A172 (cell line): ENCODE data around the gene OR6K3. TPM values are rescaled to one million over a fixed set of nuclear protein-coding genes. Genes with fewer than 3 reads are reported as not detected.
"Not testable (repeated sequence)": the region's sequence is repeated elsewhere in the genome, so short reads cannot be mapped to it uniquely, and the experiment has no call there.

ENCODE experiments used
- DNase-seq: peaks from one replicate; pipeline ENCODE4 v3.0.0-alpha.2; 2015; ENCODE audit warnings: low spot score
- total RNA-seq: library from RNA; depleted of rRNA; stranded (reverse); fragments of >200 nt; shearing (Covaris generic); gene quantifications from 2 replicates; pipeline ENCODE4 v1.2.3, GENCODE V29; 2014; rRNA removed

Gene OR6K3
- total RNA-seq = not detected in 2 replicates

- no peak for DNase-seq
Observed at GRCh38 chr1:158720620-158721019, at the start of gene OR6K3. TSS of gene OR6K3 (minus strand) at chr1:158720720. CDS start at chr1:158718115, 2,605 bp downstream.

DNA sequence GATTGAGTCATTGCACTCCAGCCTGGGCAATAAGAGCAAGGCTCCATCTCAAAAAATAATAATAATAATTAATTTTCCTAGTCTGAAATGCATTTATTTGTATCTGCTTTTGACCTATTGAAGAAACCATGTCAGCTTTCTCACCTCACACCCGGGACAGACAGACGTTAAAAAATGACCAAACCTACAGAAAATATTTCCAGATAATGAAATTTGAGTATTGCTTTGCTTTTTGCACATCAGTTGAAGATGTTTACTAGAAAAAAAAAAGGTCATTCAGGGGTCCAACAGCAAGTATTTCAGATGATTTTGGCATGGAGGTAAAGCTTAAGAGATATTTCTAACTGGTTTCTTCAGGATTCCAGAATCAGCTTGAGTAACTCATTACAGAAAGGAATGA, 33.9 kb upstream of the OR6K3 start, which contains the start of gene OR6K6:
Gene OR6K6 (plus strand): TSS at position 301 of the 400 bp plus-strand sequence. CDS start 168 bp downstream, outside the sequence.
- DNase-seq = no peak

- DNase-seq = no peak
Observed at GRCh38 chr1:158752155-158752712, 31.7 kb upstream of the OR6K3 start.

DNA sequence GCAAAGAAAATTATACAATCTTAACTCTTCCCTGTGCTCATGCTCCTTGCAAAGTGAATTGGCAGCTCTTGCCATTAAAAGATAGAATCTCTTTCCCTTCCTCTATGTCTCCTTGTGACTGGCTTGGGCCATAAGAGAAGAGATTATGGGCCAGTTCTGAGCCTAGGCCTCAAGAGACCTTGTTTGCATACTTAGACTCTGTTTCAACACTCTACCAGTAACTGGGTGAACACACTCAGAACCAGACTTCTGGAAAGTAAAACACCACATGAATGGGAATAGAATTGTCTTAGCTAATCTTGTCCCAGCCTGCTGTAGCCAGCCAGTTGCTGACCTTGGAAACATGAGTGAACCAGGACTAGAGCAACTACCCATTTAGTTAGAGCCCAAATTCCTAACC, 15.3 kb upstream of the OR6K3 start:
- no peak for DNase-seq

GRCh38 chr1:158732524-158732923, 12.0 kb upstream of the OR6K3 start:
- DNase-seq = no peak

GRCh38 chr1:158731707-158732106, 11.2 kb upstream of the OR6K3 start:
- no peak for DNase-seq

GRCh38 chr1:158730453-158730852, 9.9 kb upstream of the OR6K3 start:
- DNase-seq = no peak

DNA sequence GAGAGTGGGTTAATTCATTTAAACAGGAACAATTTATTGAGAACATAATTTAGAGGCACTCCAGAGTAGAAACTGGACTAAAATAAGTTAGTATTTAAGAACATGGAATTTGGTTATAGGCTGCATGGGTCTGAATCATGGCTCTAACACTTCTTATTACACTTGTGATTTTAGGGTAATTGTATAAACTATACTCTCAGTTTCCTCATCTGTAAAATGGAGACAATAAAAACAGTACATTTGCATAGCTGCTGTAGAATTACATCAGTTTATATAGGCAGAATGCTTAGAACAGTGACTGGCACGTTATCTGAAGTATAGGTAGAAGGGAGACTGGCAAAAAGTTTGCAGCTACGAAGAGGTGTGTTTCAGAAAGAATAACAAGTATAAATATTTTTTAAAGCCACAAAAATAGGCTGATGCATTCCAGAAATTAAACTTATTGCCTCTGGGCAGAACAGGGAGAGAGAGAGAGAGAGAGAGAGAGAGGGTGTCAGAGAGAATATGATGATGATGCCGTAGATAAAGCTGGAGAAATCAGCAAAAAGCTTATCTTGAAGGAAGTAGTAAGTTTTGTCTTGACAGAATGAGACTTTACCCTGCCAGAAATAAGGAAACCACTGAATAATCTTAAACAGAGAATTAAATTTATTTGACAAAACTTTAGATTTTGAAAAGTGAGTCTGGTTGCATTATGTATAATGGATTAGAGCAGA, 8.1 kb upstream of the OR6K3 start:
- DNase-seq = no peak

GRCh38 chr1:158724442-158724841, 3.9 kb upstream of the OR6K3 start:
- DNase-seq = no peak

- DNase-seq = no peak
Observed at GRCh38 chr1:158719664-158720063, 856 bp downstream of the OR6K3 start.

DNA sequence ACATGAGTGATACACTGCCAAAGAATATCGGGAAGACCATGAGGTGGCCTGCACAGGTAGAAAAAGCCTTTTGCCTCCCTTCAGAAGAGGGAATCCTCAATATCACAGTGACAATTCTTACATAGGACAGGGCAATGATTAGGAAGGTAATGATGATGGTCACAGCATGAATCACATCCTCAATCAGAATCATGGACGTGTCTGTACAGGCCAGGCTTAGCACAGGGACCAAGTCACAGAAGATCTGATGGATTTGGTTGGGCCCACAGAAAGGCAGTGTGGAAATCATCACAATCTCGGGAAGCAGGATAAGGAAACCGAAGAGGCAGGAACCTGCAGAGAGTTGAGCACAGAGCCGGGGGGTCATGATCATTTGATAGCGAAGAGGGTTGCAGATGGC, 3.2 kb downstream of the OR6K3 start:
- DNase-seq = no peak

- no peak for DNase-seq
Observed at GRCh38 chr1:158716335-158716734, 4.2 kb downstream of the OR6K3 start.

DNA sequence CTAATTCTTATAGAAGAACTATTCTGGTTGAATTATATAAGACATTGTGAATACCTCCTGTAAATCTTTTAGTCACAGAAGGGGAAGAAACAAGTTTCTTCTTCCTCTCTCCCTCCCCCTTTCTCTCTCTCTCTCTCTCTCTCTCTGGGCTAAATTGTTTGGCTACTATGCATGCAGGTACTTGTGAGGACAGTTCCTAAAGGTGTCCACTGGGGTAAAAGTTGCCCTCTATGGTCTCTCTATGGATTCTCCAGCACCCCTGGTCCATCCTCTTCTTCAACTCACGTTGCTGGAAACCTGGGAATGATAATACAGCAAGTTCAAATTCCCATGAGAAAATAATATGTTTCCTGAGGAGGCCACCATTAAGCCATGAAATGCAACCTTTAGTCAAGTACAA, 5.8 kb downstream of the OR6K3 start:
- DNase-seq = no peak

DNA sequence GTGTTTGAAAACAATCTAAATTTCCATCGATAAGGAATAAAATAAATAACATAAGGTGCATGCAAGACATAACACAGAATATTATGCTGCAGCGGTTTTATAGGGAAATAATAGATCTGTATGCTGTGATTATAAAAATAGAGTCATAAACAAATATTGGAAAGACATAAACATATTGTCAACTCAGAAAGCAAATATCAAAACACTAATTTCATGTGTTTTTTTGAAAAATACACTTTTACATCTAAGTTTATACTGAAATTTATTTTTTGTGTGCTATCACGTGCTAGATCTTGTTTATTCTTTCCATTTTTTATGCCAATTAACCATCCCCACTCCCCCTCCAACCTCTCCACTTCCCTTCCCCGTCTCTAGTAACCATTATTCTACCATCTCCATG, 9.4 kb downstream of the OR6K3 start:
- DNase-seq = no peak

DNA sequence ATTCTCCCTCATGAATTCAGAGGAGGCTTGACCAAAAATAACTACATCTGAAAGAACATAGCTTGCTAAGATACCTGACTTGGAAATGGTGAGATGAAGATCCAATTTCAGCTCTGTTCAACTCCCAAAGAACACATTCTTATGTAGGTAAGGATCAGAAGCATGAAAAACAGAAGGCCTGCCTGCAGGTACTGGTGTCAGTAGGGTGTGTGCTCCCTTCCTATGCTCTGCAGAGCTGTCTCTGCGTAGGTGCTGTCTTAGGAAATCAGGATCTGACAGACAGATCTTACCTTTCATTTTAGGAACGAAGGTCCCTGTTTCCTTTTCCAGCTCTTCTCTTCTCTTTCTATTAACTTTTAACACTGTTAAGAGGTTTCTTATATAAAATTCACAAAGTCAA, 14.4 kb downstream of the OR6K3 start:
- no peak for DNase-seq

DNA sequence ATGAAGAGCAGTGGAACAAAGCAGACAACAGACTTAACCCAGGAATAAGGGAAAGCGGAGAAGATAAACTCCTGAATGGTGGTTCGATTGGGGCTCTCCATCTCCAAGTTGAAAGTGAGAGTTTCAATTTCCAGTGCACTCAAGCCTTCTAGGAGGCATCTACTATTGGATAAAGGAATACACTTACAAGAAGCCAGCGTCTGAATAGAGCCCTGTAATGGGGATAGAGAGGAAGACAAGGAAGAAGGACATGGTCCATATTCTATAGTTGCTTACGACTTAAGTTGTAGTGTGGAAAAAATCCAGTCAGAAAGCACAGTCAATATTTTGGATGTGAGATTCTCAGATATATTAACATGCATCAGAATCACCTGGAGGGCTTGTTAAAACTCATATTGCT, 20.0 kb downstream of the OR6K3 start, which contains the start of gene OR6K2:
Gene OR6K2 (minus strand): TSS at position 101 of the 400 bp plus-strand sequence. CDS start 0 bp downstream, at position 101.
- DNase-seq = no peak

- no peak for DNase-seq
Observed at GRCh38 chr1:158694596-158694995, 25.9 kb downstream of the OR6K3 start.

- no peak for DNase-seq
Observed at GRCh38 chr1:158692356-158692755, 28.2 kb downstream of the OR6K3 start.

GRCh38 chr1:158691907-158692306, 28.6 kb downstream of the OR6K3 start:
- DNase-seq = no peak

GRCh38 chr1:158691149-158691548, 29.4 kb downstream of the OR6K3 start:
- not testable (repeated sequence) for DNase-seq

DNA sequence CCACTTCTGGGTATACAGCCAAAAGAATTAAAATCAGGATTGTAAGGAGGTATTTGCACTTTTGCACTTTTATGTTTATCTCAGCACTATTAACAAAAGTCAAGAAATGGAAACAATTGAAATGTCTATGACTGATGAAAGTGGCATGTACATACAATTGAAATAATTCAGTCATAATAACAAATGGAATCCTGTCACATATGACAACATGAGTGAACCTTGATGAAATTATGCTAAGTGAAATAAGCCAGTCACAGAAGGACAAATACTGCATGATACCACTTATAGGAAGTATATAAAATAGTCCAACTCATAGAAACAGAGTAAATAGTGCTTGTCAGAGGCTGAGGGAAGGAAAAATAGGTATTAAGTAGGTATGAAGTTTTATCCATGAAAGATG, 30.6 kb downstream of the OR6K3 start:
- no peak for DNase-seq

GRCh38 chr1:158689110-158689509, 31.4 kb downstream of the OR6K3 start:
- DNase-seq = no peak

- not testable (repeated sequence) for DNase-seq
Observed at GRCh38 chr1:158688343-158688742, 32.2 kb downstream of the OR6K3 start.
